ENCODE data around the gene ARHGAP20.

ARHGAP20 gene

DNA sequence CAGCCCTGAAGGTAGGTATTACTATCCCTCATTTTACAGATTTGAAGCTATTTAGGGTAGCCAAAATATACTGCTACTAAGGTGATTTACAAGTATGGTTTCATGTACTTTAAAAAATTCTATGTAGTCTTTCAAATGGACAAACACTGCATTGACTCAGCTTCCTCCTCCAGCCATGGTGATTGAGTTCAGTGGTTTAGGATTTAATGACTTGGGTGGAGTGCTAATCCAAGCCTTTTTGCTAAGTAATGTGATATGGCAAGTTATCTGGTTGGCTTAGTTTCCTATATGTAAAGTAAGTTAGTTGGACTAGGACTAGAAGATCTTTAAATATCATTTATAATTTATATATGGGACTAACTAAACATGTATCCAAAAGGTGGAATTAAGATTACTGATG lies 77.9 kb downstream of the ARHGAP20 start:
- TF ChIP-seq, protein P1, sequence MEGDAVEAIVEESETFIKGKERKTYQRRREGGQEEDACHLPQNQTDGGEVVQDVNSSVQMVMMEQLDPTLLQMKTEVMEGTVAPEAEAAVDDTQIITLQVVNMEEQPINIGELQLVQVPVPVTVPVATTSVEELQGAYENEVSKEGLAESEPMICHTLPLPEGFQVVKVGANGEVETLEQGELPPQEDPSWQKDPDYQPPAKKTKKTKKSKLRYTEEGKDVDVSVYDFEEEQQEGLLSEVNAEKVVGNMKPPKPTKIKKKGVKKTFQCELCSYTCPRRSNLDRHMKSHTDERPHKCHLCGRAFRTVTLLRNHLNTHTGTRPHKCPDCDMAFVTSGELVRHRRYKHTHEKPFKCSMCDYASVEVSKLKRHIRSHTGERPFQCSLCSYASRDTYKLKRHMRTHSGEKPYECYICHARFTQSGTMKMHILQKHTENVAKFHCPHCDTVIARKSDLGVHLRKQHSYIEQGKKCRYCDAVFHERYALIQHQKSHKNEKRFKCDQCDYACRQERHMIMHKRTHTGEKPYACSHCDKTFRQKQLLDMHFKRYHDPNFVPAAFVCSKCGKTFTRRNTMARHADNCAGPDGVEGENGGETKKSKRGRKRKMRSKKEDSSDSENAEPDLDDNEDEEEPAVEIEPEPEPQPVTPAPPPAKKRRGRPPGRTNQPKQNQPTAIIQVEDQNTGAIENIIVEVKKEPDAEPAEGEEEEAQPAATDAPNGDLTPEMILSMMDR (IDR thresholded peaks at IDR 0.05): no peak

DNA sequence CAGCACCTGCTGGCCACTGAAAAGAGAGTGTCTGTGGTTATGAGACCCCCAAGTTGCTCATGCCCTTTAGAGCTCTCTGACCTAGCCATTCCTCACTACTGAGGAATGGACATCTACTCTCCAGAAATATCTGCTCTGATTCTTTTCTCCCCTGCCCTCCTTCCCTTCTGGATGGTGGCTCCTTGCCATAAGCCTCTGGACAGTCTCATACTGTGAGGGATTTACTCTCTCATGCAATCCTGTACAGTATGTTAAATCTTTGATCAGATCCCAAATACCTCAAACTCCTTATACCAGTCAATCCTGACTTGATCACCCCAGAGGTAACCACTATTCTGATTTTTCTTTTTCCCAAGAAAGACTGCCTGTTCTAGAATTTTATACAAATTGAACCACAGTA lies 80.7 kb downstream of the ARHGAP20 start:
- TF ChIP-seq, protein P1 (IDR thresholded peaks at IDR 0.05): no peak

DNA sequence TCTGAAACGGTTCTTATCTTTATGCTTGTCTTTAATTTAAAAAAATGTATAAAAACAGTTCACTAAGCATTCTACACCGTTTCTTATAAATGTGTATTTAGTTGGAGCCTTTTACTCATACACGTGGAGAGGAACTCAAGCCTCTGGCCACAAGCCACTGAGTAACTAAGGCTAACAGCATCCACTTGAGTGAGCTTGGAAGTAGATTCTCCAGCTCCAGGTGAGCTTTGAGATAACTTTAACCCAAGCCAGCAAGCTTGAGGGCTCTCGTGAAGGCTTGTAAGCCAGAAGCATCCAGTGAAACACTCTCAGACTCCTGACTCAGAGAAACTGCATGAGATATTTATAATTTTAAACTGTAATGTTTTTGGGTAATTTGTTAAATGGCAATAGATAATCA lies 82.6 kb downstream of the ARHGAP20 start:
- TF ChIP-seq, protein P1 (IDR thresholded peaks at IDR 0.05): no peak

DNA sequence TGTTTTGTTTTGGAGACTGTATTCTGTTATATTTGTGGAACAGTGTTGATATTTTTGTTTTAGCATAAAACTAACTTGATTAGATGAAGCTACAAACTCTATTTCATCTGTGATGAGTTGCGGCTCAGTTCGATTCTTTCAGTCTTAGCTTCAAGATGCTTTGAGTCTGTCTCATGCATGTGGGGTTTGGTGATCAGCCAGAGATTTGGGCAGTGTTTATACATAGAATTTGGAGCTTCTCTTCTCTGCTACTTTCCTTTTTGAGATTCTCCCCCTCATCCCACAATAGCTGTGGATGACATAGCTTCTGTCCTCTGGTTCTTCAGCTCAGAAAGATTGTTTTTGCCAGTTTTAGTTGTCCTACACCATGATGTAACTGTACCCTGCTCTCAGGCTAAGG lies 90.4 kb downstream of the ARHGAP20 start:
- TF ChIP-seq, protein P1 (IDR thresholded peaks at IDR 0.05): no peak

DNA sequence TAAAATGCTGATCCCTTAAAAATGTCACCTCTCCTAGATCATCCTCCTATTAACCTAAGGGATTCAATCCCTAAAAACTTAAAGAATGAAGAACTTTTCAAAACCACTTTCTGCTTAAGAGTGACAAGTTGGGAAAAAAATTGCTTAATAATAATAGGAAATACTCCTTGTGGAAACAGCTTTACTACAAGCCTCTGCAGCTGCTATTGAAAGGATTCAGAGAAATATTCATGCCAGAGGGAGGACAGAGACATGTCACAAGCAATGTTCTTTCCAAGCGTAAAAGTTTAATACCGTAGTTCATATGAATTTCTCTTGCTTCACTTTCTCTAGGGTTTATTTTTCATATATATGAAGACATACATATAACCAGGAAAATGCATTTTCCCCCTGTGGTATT lies 98.2 kb downstream of the ARHGAP20 start:
- TF ChIP-seq, protein P1 (IDR thresholded peaks at IDR 0.05): no peak

DNA sequence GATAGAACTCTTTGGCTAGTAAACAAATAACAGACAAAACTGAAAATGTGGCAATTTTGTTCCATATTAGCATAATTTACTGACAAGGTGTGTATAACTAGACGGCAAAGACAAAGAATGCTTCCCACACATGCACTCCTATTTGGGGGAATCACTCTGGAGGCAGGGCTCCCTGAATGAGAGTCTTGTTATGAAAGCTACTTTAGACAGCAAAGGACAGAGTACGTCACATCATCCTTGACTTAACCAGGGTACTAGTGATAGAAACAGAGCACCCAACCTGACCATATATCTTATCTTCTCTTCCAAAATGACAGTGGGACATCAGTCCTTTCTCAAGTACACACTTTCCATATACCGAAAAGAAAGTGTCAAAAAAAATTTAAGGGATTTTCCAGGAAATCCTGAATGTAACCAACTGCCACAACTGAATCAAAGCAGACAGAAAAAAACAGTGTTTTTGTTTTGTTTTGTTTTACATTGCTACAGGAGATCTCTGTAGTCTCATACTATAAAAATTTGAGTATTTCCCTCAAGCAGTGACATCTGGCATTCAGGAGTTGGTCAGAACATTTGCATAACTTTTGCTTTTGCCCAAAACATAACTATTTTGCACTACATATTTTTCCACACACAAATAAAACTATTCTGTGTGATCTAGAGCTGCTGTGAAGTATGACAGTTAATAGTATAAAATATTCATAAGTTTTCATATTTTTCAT lies 98.9 kb downstream of the ARHGAP20 start:
- TF ChIP-seq, protein P1 (IDR thresholded peaks at IDR 0.05): no peak

DNA sequence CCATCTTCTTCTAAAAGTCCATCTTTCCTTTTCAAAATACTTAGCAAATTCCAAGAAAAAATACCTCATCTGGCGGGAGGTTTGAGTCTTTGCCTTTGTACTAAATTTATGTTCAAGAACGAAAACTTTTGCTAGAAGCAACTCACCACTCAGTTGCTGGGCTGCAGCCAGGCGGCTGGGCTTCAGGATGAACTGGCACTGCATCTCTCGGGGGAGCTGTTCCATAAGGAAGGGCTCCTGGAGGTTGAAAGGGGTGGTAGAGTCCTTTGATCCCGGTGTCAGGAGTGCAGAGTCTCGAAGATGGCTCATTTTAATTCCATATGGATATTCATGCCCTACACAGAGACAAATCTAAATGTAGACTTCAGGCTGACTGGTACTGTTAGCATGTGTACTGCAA lies 105.8 kb downstream of the ARHGAP20 start:
- TF ChIP-seq, protein P1 (IDR thresholded peaks at IDR 0.05): no peak

DNA sequence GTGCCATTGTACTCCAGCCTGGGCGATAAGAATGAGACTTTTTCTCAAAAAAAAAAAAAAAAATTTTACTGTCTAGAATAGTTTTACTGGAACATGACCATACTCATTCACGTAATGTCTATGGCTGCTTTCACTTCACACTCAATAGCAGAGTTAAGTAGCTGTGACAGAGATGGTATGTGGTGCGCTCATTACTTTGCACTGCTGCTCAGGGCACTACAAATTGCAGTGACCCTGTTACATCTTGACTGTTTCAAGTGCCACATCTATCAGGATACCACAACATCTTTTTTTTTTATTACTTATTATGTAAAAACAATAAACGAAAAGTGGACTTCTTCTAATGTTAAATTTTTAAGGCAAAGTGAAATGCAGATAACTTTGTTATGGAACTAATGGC lies 110.3 kb downstream of the ARHGAP20 start:
- TF ChIP-seq, protein P1 (IDR thresholded peaks at IDR 0.05): no peak
